ENCODE results near the gene VDR. TPM values are rescaled to one million over a fixed set of nuclear protein-coding genes. Genes with fewer than 3 reads are reported as not detected.

The VDR gene
- total RNA-seq, 1 donor from 2014 or later = 0.54 TPM

- Mint-ChIP-seq H3K27me3 (ENCODE audit: low read depth) (peaks cover 50% of the 10 kb centered on the region), H3K4me3 (no peak overlapping the region), H3K9me3 (no peaks in the 10 kb centered on the region), H3K4me1 (peaks cover 16% of the 10 kb centered on the region), H3K27ac (no peak overlapping the region), H3K36me3 (no peaks in the 10 kb centered on the region)
- no peak for DNase-seq (ENCODE audit: low spot score in 2 of 2, unreplicated experiment in 2 of 2)
- TF ChIP-seq CTCF (IDR thresholded peaks at IDR 0.05; ENCODE audit: unreplicated experiment) = no peak
Observed at GRCh38 chr12:47908738-47909137, 3.9 kb upstream of the VDR start.

GRCh38 chr12:47907851-47908454 lies 3.2 kb upstream of the VDR start:
- Mint-ChIP-seq H3K36me3 (no peaks in the 10 kb centered on the region), H3K27ac (no peak overlapping the region), H3K9me3 (no peaks in the 10 kb centered on the region), H3K4me3 (no peak overlapping the region), H3K4me1 (peaks cover 21% of the 10 kb centered on the region), H3K27me3 (ENCODE audit: low read depth) (peaks cover 57% of the 10 kb centered on the region)
- no peak for DNase-seq (ENCODE audit: low spot score in 2 of 2, unreplicated experiment in 2 of 2)
- no peak for TF ChIP-seq CTCF (IDR thresholded peaks at IDR 0.05; ENCODE audit: unreplicated experiment)

- Mint-ChIP-seq H3K27me3 (ENCODE audit: low read depth) (peaks cover 78% of the 10 kb centered on the region), H3K27ac (no peak overlapping the region), H3K36me3 (no peaks in the 10 kb centered on the region), H3K9me3 (no peaks in the 10 kb centered on the region), H3K4me1 (peaks cover 15% of the 10 kb centered on the region), H3K4me3 (peak overlapping the region; percentile 72)
- no peak for TF ChIP-seq CTCF (IDR thresholded peaks at IDR 0.05; ENCODE audit: unreplicated experiment)
- no peak for DNase-seq (ENCODE audit: low spot score in 2 of 2, unreplicated experiment in 2 of 2)
Observed at GRCh38 chr12:47903927-47904712, 674 bp downstream of the VDR start.

GRCh38 chr12:47903151-47903611 lies 1.6 kb downstream of the VDR start:
- H3K27me3 Mint-ChIP-seq (ENCODE audit: low read depth) = peaks cover 74% of the 10 kb centered on the region

GRCh38 chr12:47902131-47902639 lies 2.6 kb downstream of the VDR start:
- H3K36me3 Mint-ChIP-seq = no peaks in the 10 kb centered on the region
- no peak for TF ChIP-seq CTCF (IDR thresholded peaks at IDR 0.05; ENCODE audit: unreplicated experiment)
- H3K27ac Mint-ChIP-seq = no peak overlapping the region
- no peak for DNase-seq (ENCODE audit: low spot score in 2 of 2, unreplicated experiment in 2 of 2)
- H3K4me3 Mint-ChIP-seq = no peak overlapping the region
- no peaks in the 10 kb centered on the region for H3K9me3 Mint-ChIP-seq
- peaks cover 65% of the 10 kb centered on the region for H3K27me3 Mint-ChIP-seq (ENCODE audit: low read depth)
- peaks cover 15% of the 10 kb centered on the region for H3K4me1 Mint-ChIP-seq

More at GRCh38 chr12:47903151-47903611, 1.6 kb downstream of the VDR start:
- peaks cover 15% of the 10 kb centered on the region for H3K4me1 Mint-ChIP-seq
- no peak for DNase-seq (ENCODE audit: low spot score in 2 of 2, unreplicated experiment in 2 of 2)
- TF ChIP-seq CTCF (IDR thresholded peaks at IDR 0.05; ENCODE audit: unreplicated experiment) = no peak
- no peak overlapping the region for H3K27ac Mint-ChIP-seq
- no peaks in the 10 kb centered on the region for H3K36me3 Mint-ChIP-seq
- no peaks in the 10 kb centered on the region for H3K9me3 Mint-ChIP-seq
- H3K4me3 Mint-ChIP-seq = peak overlapping the region; percentile 19
